ENCODE results near the gene TBL3.
A peak's percentile ranks its signal among the peaks of the same experiment; 100 is the strongest.

The TBL3 gene

DNA sequence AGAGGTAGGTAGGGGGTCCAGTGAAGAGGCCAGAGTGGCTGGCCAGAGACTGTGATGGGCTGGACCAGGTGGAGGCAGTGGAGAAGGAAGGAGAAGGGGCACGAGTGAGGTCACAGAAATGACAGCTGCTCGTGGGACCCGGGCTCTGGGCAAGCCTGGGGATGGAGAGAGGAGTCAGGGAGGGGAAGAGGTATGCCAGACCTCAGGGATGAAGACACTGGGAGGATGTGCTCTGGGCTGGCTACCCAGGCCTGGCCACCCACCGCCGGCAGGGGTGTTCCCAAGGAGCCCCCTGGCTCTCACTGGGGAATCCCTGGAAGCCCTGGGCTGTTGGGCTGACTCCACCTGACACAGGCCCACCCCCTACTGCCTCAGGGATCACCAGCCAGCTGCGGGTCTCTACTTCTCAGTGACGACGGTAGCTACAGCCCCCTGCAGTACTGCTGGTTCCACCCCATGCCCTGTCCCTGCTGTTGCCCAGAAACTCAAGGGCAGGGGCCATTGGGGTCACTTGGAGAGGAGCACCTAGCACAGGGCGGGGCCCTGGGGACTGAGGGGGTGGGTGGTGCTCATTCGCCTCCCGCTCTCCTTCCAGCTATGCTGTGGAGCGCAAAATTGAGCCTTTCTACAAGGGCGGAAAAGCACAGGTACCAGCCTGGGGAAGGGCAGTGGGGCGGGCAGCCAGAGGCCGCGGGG is 1.8 kb downstream of the TBL3 start:
- H3K27me3 ChIP-seq (replicated peaks; ENCODE audit: insufficient read depth, low read length): no peaks in the 10 kb centered on the region
- H3F3A ChIP-seq (ENCODE audit: insufficient read depth, low read length): peaks cover 4% of the 10 kb centered on the region; the same call in 1 of the 2 replicates
- no peak for DNase-seq
- no peak overlapping the region for H3K27ac ChIP-seq (ENCODE audit: low read length)
- peaks cover 23% of the 10 kb centered on the region for H3K79me2 ChIP-seq (ENCODE audit: low read length)
- H3K4me2 ChIP-seq (ENCODE audit: low read depth, low read length): peak overlapping the region; percentile 89; the same call in 1 of the 2 replicates
- no peak overlapping the region for H3K9ac ChIP-seq (ENCODE audit: low read length)
- no peaks in the 10 kb centered on the region for H3K36me3 ChIP-seq (replicated peaks; ENCODE audit: insufficient read depth, low read length)
- H3K4me1 ChIP-seq (ENCODE audit: low read length): 0 out of 2 replicates have a peak, but pooled peaks cover 3% of the 10 kb centered on the region
- H3K9me2 ChIP-seq (replicated peaks; ENCODE audit: insufficient read depth, low read length): no peaks in the 10 kb centered on the region
- no peak overlapping the region for H3K4me3 ChIP-seq (ENCODE audit: low read length)
- H3K9me3 ChIP-seq (replicated peaks; ENCODE audit: insufficient read depth, low read length): no peaks in the 10 kb centered on the region
- TF ChIP-seq EZH2 (optimal IDR thresholded peaks at IDR 0.05; ENCODE audit: low read depth, low read length): no peak
- TF ChIP-seq EZH2phosphoT487 (IDR thresholded peaks at IDR 0.05; ENCODE audit: low read length): no peak
- TF ChIP-seq, protein P1, sequence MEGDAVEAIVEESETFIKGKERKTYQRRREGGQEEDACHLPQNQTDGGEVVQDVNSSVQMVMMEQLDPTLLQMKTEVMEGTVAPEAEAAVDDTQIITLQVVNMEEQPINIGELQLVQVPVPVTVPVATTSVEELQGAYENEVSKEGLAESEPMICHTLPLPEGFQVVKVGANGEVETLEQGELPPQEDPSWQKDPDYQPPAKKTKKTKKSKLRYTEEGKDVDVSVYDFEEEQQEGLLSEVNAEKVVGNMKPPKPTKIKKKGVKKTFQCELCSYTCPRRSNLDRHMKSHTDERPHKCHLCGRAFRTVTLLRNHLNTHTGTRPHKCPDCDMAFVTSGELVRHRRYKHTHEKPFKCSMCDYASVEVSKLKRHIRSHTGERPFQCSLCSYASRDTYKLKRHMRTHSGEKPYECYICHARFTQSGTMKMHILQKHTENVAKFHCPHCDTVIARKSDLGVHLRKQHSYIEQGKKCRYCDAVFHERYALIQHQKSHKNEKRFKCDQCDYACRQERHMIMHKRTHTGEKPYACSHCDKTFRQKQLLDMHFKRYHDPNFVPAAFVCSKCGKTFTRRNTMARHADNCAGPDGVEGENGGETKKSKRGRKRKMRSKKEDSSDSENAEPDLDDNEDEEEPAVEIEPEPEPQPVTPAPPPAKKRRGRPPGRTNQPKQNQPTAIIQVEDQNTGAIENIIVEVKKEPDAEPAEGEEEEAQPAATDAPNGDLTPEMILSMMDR (IDR thresholded peaks at IDR 0.05; ENCODE audit: low read length): no peak
- H4K20me1 ChIP-seq (ENCODE audit: insufficient read depth, low read length): no peaks in the 10 kb centered on the region
- H2AFZ ChIP-seq (ENCODE audit: low read length): no peak overlapping the region

DNA sequence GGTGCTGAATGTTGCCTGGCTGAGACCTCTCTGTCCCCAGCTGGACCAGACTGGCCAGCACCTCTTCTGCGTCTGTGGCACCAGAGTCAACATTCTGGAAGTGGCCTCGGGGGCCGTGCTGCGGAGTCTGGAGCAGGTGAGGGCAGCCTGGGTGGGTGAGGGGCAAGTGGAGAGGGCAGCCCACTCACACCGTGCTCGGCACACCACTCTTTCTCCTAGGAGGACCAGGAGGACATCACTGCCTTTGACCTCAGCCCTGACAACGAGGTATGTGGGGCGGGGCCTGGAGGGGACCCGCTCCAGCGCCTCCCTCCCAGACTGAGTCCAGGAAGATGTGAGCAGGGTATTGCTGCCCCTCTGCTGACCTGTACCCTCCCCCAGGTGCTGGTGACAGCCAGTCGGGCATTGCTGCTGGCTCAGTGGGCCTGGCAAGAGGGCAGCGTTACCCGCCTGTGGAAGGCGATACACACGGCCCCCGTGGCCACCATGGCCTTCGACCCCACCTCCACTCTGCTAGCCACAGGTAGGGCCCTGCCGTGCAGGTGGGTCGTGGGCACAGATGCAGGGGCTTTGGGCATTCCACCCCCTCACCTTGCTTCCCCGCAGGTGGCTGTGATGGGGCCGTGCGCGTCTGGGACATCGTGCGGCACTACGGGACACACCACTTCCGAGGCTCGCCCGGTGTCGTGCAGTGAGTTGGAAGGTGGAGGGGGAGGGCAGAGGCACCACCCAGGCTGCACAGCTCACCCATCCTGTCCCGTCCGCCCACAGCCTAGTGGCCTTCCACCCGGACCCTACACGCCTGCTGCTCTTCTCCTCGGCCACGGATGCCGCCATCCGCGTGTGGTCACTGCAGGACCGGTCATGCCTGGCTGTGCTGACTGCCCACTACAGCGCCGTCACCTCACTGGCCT is 2.6 kb downstream of the TBL3 start:
- no peak for DNase-seq
- H3K36me3 ChIP-seq (replicated peaks; ENCODE audit: insufficient read depth, low read length): no peaks in the 10 kb centered on the region
- peaks cover 4% of the 10 kb centered on the region; the same call in 1 of the 2 replicates for H3F3A ChIP-seq (ENCODE audit: insufficient read depth, low read length)
- no peaks in the 10 kb centered on the region for H4K20me1 ChIP-seq (ENCODE audit: insufficient read depth, low read length)
- no peak overlapping the region for H3K4me2 ChIP-seq (ENCODE audit: low read depth, low read length)
- 0 out of 2 replicates have a peak, but pooled peaks cover 3% of the 10 kb centered on the region for H3K4me1 ChIP-seq (ENCODE audit: low read length)
- H3K9me3 ChIP-seq (replicated peaks; ENCODE audit: insufficient read depth, low read length): no peaks in the 10 kb centered on the region
- no peaks in the 10 kb centered on the region for H3K27me3 ChIP-seq (replicated peaks; ENCODE audit: insufficient read depth, low read length)
- TF ChIP-seq EZH2phosphoT487 (IDR thresholded peaks at IDR 0.05; ENCODE audit: low read length) (no peak), EZH2 (optimal IDR thresholded peaks at IDR 0.05; ENCODE audit: low read depth, low read length) (no peak)
- TF ChIP-seq, protein P1 (IDR thresholded peaks at IDR 0.05; ENCODE audit: low read length): no peak
- H3K27ac ChIP-seq (ENCODE audit: low read length): no peak overlapping the region
- H3K9ac ChIP-seq (ENCODE audit: low read length): no peak overlapping the region
- H3K79me2 ChIP-seq (ENCODE audit: low read length): peaks cover 23% of the 10 kb centered on the region
- H3K9me2 ChIP-seq (replicated peaks; ENCODE audit: insufficient read depth, low read length): no peaks in the 10 kb centered on the region
- H3K4me3 ChIP-seq (ENCODE audit: low read length): no peak overlapping the region
- H2AFZ ChIP-seq (ENCODE audit: low read length): no peak overlapping the region

DNA sequence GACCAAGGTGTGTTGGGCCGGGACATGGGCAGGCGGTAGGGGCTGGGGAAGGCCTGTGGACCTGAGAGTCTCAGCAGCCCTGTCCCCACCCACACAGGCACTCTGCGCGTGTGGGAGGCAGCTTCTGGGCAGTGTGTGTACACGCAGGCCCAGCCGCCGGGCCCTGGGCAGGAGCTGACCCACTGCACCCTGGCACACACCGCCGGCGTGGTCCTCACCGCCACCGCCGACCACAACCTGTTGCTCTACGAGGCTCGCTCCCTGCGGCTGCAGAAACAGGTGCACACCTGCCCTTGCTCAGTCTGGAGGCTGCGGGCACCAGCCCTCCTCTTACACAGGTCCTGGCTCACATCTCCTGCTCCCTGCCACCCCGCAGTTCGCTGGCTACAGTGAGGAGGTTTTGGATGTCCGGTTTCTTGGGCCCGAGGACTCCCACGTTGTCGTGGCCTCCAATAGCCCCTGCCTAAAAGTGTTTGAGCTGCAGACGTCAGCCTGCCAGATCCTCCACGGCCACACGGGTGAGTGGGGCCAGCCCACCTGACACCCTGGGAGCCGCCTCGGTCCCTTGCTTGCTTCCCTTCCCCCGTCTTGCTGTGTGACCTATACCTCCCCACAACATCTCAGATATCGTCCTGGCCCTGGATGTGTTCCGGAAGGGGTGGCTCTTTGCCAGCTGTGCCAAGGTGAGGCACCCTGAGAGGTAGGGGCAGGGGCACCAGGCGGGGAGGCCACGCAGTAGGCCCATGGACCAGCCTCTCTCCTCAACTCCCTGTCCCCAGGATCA is 3.8 kb downstream of the TBL3 start:
- Histone ChIP-seq H3K27ac (ENCODE audit: low read length) (no peak overlapping the region), H3K79me2 (ENCODE audit: low read length) (peaks cover 23% of the 10 kb centered on the region), H3K4me2 (ENCODE audit: low read depth, low read length) (no peak overlapping the region), H3K4me1 (ENCODE audit: low read length) (0 out of 2 replicates have a peak, but pooled peaks cover 3% of the 10 kb centered on the region), H3K4me3 (ENCODE audit: low read length) (no peak overlapping the region), H3K27me3 (replicated peaks; ENCODE audit: insufficient read depth, low read length) (peaks cover 9% of the 10 kb centered on the region), H3K9ac (ENCODE audit: low read length) (no peak overlapping the region), H4K20me1 (ENCODE audit: insufficient read depth, low read length) (no peaks in the 10 kb centered on the region), H2AFZ (ENCODE audit: low read length) (no peak overlapping the region), H3K36me3 (replicated peaks; ENCODE audit: insufficient read depth, low read length) (no peaks in the 10 kb centered on the region), H3F3A (ENCODE audit: insufficient read depth, low read length) (peaks cover 4% of the 10 kb centered on the region; the same call in 1 of the 2 replicates), H3K9me2 (replicated peaks; ENCODE audit: insufficient read depth, low read length) (no peaks in the 10 kb centered on the region), H3K9me3 (replicated peaks; ENCODE audit: insufficient read depth, low read length) (no peaks in the 10 kb centered on the region)
- no peak for TF ChIP-seq EZH2phosphoT487 (IDR thresholded peaks at IDR 0.05; ENCODE audit: low read length)
- TF ChIP-seq EZH2 (optimal IDR thresholded peaks at IDR 0.05; ENCODE audit: low read depth, low read length): no peak
- TF ChIP-seq, protein P1 (IDR thresholded peaks at IDR 0.05; ENCODE audit: low read length): no peak
- no peak for DNase-seq

All from MM.1S (cell line).